GM08714 (cell line): ENCODE data around the gene PGM5.

Source experiments
- H3K4me3 ChIP-seq: fragments of 200-500 bp; sonication (Bioruptor generic); 2 replicates; pipeline ENCODE4 v1.5.1; 2014; ENCODE audit warnings: mild to moderate bottlenecking, low read length, inconsistent platforms
- ZNF274 ChIP-seq: IDR thresholded peaks from 2 replicates; pipeline ENCODE4 v1.6.1; 2012; ENCODE audit warnings: mild to moderate bottlenecking, low read depth, low read length

PGM5 gene

GRCh38 chr9:68530618-68531017 is 174.2 kb downstream of the PGM5 start:
- no peak overlapping the region for H3K4me3 ChIP-seq
- no peak for TF ChIP-seq ZNF274

GRCh38 chr9:68532131-68532530 is 175.7 kb downstream of the PGM5 start:
- no peak overlapping the region for H3K4me3 ChIP-seq
- no peak for TF ChIP-seq ZNF274

- no peak for TF ChIP-seq ZNF274
Measured at GRCh38 chr9:68533678-68534077, 177.3 kb downstream of the PGM5 start.

GRCh38 chr9:68536876-68537615 is 180.6 kb downstream of the PGM5 start:
- H3K4me3 ChIP-seq, result no peak overlapping the region
- TF ChIP-seq ZNF274, result no peak

More at GRCh38 chr9:68533678-68534077, 177.3 kb downstream of the PGM5 start:
- no peak overlapping the region for H3K4me3 ChIP-seq

- no peak overlapping the region for H3K4me3 ChIP-seq
- no peak for TF ChIP-seq ZNF274
Measured at GRCh38 chr9:68537616-68537880, 181.1 kb downstream of the PGM5 start.

- no peak for TF ChIP-seq ZNF274
- H3K4me3 ChIP-seq, result no peak overlapping the region
Measured at GRCh38 chr9:68538200-68538599, 181.8 kb downstream of the PGM5 start.

GRCh38 chr9:68540712-68541535 is 184.5 kb downstream of the PGM5 start, which contains the start of gene TMEM252:
Gene TMEM252 (minus strand): TSS chr9:68540883. CDS start chr9:68540814, 69 bp downstream.
- H3K4me3 ChIP-seq, result no peak within 1 kb of the TSS
- no peak for TF ChIP-seq ZNF274

- no peak overlapping the region for H3K4me3 ChIP-seq
- TF ChIP-seq ZNF274, result no peak
Measured at GRCh38 chr9:68541568-68541967, 185.2 kb downstream of the PGM5 start.

- H3K4me3 ChIP-seq, result peak overlapping the region; percentile 19; the same call in 1 of the 2 replicates
- no peak for TF ChIP-seq ZNF274
Measured at GRCh38 chr9:68545033-68545705, 188.8 kb downstream of the PGM5 start.

- no peak overlapping the region; the same call in 1 of the 2 replicates for H3K4me3 ChIP-seq
Measured at GRCh38 chr9:68546596-68547390, 190.4 kb downstream of the PGM5 start.

GRCh38 chr9:68547417-68547816 is 191.0 kb downstream of the PGM5 start:
- no peak for TF ChIP-seq ZNF274
- H3K4me3 ChIP-seq, result no peak overlapping the region

More at GRCh38 chr9:68546596-68547390, 190.4 kb downstream of the PGM5 start:
- no peak for TF ChIP-seq ZNF274

- TF ChIP-seq ZNF274, result no peak
- no peak overlapping the region for H3K4me3 ChIP-seq
Measured at GRCh38 chr9:68548241-68548640, 191.8 kb downstream of the PGM5 start.

GRCh38 chr9:68551191-68551590 is 194.8 kb downstream of the PGM5 start:
- H3K4me3 ChIP-seq, result no peak overlapping the region
- TF ChIP-seq ZNF274, result no peak
